Endothelial cell of umbilical vein (primary cell): Measurements from ENCODE around the gene STXBP2.

ENCODE experiments used
- EZH2 ChIP-seq: IDR thresholded peaks from 2 replicates; pipeline ENCODE4 v1.6.1; 2012; ENCODE audit warnings: borderline replicate concordance, low read depth, mild to moderate bottlenecking, moderate library complexity, low read length, inconsistent platforms; ENCODE audit not compliant: severe bottlenecking
- JUN ChIP-seq: IDR thresholded peaks from 2 replicates; pipeline ENCODE4 v1.6.1; 2011; ENCODE audit warnings: borderline replicate concordance, low read depth; ENCODE audit not compliant: insufficient read length, insufficient read depth
- POLR2A ChIP-seq: IDR thresholded peaks from 2 replicates; pipeline ENCODE4 v1.6.1; 2012; ENCODE audit warnings: low read depth, mild to moderate bottlenecking, control low read depth, low read length
- TF ChIP-seq, protein P1 (sequence below), 2 donors: IDR thresholded peaks; 1 replicate in 1 of 2; 2 replicates in 1 of 2; pipeline ENCODE4 v1.5.1; 2011; ENCODE audit warnings: low read length in 2 of 2, mild to moderate bottlenecking in 2 of 2, moderate library complexity in 2 of 2, control low read depth in 1 of 2, inconsistent platforms in 1 of 2, low read depth in 1 of 2; ENCODE audit not compliant: insufficient read depth in 1 of 2; ENCODE audit errors: extremely low read depth in 1 of 2

DNA sequence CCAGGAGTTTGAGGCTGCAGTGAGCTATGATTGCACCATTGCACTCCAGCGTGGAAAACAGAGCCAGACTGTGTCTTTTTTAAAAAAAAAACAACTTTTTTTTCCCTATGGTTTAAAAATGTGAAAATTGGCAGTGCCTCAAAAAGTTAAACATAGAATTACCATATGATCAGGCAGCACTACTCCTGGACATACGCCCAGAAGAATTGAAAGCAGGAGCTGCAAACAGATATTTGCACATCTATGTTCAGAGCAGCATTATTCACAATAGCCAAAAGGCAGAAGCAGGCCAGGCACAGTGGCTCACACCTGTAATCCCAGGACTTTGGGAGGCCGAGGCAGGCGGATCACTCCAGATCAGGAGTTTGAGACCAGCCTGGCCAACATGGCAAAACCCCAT, 28.2 kb downstream of the STXBP2 start:
- TF ChIP-seq, protein P1, sequence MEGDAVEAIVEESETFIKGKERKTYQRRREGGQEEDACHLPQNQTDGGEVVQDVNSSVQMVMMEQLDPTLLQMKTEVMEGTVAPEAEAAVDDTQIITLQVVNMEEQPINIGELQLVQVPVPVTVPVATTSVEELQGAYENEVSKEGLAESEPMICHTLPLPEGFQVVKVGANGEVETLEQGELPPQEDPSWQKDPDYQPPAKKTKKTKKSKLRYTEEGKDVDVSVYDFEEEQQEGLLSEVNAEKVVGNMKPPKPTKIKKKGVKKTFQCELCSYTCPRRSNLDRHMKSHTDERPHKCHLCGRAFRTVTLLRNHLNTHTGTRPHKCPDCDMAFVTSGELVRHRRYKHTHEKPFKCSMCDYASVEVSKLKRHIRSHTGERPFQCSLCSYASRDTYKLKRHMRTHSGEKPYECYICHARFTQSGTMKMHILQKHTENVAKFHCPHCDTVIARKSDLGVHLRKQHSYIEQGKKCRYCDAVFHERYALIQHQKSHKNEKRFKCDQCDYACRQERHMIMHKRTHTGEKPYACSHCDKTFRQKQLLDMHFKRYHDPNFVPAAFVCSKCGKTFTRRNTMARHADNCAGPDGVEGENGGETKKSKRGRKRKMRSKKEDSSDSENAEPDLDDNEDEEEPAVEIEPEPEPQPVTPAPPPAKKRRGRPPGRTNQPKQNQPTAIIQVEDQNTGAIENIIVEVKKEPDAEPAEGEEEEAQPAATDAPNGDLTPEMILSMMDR (IDR thresholded peaks at IDR 0.05; ENCODE audit: extremely low read depth in 1 of 2, insufficient read depth in 1 of 2, low read depth in 1 of 2, low read length in 2 of 2): no peak
- TF ChIP-seq POLR2A: no peak
- no peak for TF ChIP-seq EZH2
- no peak for TF ChIP-seq JUN
